ENCODE data around the gene POLR3A. TPM values are rescaled to one million over a fixed set of nuclear protein-coding genes. Genes with fewer than 3 reads are reported as not detected.
A peak's percentile ranks its signal among the peaks of the same experiment; 100 is the strongest.

The POLR3A gene
- total RNA-seq, 3 donors from 2014 or later, result 10.1 to 17.9 (median 13.4) TPM

- H3K4me3 ChIP-seq, result no peak overlapping the region
- TF ChIP-seq POLR2A (IDR thresholded peaks at IDR 0.05) (no peak), POLR2AphosphoS5 (IDR thresholded peaks at IDR 0.05) (no peak), CTCF (IDR thresholded peaks at IDR 0.05) (no peak)
- intact Hi-C loops (cut with DNase I; ENCODE audit: low total_unique reads), result no loop called here
- DNase-seq (ENCODE audit: low spot score in 2 of 2), result no peak
- H3K9me3 ChIP-seq, result no peaks in the 10 kb centered on the region
- no peaks in the 10 kb centered on the region for H3K36me3 ChIP-seq
- peak overlapping the region; percentile 78 to 89 for H3K27ac ChIP-seq
- H3K4me1 ChIP-seq, result no peaks in the 10 kb centered on the region
- no peaks in the 10 kb centered on the region for H3K27me3 ChIP-seq
These were observed 57.5 kb downstream of the POLR3A start for GRCh38 chr10:77971804-77972144.

GRCh38 chr10:77970869-77971803, 58.2 kb downstream of the POLR3A start:
- H3K27ac ChIP-seq, result peak overlapping the region; percentile 78 to 89
- no peaks in the 10 kb centered on the region for H3K36me3 ChIP-seq
- peak; percentile 65 to 83 for DNase-seq (ENCODE audit: low spot score in 2 of 2)
- no peaks in the 10 kb centered on the region for H3K27me3 ChIP-seq
- H3K4me1 ChIP-seq, result no peaks in the 10 kb centered on the region
- TF ChIP-seq POLR2AphosphoS5 (IDR thresholded peaks at IDR 0.05) (peak in 2 of 3 donors; percentile 54 to 63), CTCF (IDR thresholded peaks at IDR 0.05) (no peak), POLR2A (IDR thresholded peaks at IDR 0.05) (no peak)
- no peaks in the 10 kb centered on the region for H3K9me3 ChIP-seq
- intact Hi-C loops (cut with DNase I; ENCODE audit: low total_unique reads), result no loop called here
- H3K4me3 ChIP-seq, result no peak overlapping the region

- no peak for TF ChIP-seq CTCF (IDR thresholded peaks at IDR 0.05)
- TF ChIP-seq POLR2A (IDR thresholded peaks at IDR 0.05), result no peak
- no peak for TF ChIP-seq POLR2AphosphoS5 (IDR thresholded peaks at IDR 0.05)
- Histone ChIP-seq H3K27ac (peak overlapping the region; percentile 42 to 58), H3K9me3 (no peaks in the 10 kb centered on the region), H3K4me1 (no peaks in the 10 kb centered on the region), H3K36me3 (no peaks in the 10 kb centered on the region), H3K27me3 (no peaks in the 10 kb centered on the region), H3K4me3 (no peak overlapping the region)
- intact Hi-C loops (cut with DNase I; ENCODE audit: low total_unique reads), result no loop called here
- DNase-seq (ENCODE audit: low spot score in 2 of 2), result no peak
These were observed 60.2 kb downstream of the POLR3A start for GRCh38 chr10:77969114-77969513.

GRCh38 chr10:77967611-77968022, 61.7 kb downstream of the POLR3A start:
- Histone ChIP-seq H3K27me3 (no peaks in the 10 kb centered on the region), H3K9me3 (no peaks in the 10 kb centered on the region), H3K4me3 (no peak overlapping the region), H3K27ac (no peak overlapping the region), H3K36me3 (no peaks in the 10 kb centered on the region), H3K4me1 (no peaks in the 10 kb centered on the region)
- DNase-seq (ENCODE audit: low spot score in 2 of 2), result no peak
- intact Hi-C loops (cut with DNase I; ENCODE audit: low total_unique reads), result no loop called here
- TF ChIP-seq POLR2AphosphoS5 (IDR thresholded peaks at IDR 0.05) (no peak), POLR2A (IDR thresholded peaks at IDR 0.05) (no peak), CTCF (IDR thresholded peaks at IDR 0.05) (no peak)

- Histone ChIP-seq H3K4me1 (no peaks in the 10 kb centered on the region), H3K9me3 (no peaks in the 10 kb centered on the region), H3K4me3 (no peak overlapping the region), H3K36me3 (no peaks in the 10 kb centered on the region), H3K27me3 (no peaks in the 10 kb centered on the region), H3K27ac (no peak overlapping the region)
- DNase-seq (ENCODE audit: low spot score in 2 of 2), result no peak
- TF ChIP-seq POLR2AphosphoS5 (IDR thresholded peaks at IDR 0.05) (no peak), POLR2A (IDR thresholded peaks at IDR 0.05) (no peak), CTCF (IDR thresholded peaks at IDR 0.05) (no peak)
- intact Hi-C loops (cut with DNase I; ENCODE audit: low total_unique reads), result no loop called here
These were observed 64.0 kb downstream of the POLR3A start for GRCh38 chr10:77965294-77965693.

Data from breast epithelium (tissue), 4 donors.